ENCODE data around the gene CCDC178.

CCDC178 gene

DNA sequence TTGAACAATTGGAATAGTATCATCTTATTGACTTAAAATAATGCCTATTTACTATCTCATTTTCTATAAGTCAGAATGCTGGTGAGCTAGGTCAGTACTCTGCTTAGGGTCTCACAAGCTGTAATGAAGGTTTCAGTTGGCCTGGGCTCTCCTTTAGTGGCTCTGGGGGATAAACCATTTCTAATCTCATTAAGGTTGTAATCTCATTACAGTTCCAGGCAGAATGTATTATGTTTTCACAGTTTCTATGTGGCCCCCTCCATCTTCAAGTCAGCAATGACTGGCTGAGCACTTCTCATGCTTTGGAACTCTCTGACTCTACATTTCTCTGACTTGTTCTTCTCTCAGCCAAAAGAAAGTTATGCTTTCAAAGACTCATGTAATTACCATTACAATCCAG, 163.1 kb downstream of the CCDC178 start:
- no peak for DNase-seq (ENCODE audit: low read depth in 1 of 2, low spot score in 1 of 2)
- TF ChIP-seq, protein P1, sequence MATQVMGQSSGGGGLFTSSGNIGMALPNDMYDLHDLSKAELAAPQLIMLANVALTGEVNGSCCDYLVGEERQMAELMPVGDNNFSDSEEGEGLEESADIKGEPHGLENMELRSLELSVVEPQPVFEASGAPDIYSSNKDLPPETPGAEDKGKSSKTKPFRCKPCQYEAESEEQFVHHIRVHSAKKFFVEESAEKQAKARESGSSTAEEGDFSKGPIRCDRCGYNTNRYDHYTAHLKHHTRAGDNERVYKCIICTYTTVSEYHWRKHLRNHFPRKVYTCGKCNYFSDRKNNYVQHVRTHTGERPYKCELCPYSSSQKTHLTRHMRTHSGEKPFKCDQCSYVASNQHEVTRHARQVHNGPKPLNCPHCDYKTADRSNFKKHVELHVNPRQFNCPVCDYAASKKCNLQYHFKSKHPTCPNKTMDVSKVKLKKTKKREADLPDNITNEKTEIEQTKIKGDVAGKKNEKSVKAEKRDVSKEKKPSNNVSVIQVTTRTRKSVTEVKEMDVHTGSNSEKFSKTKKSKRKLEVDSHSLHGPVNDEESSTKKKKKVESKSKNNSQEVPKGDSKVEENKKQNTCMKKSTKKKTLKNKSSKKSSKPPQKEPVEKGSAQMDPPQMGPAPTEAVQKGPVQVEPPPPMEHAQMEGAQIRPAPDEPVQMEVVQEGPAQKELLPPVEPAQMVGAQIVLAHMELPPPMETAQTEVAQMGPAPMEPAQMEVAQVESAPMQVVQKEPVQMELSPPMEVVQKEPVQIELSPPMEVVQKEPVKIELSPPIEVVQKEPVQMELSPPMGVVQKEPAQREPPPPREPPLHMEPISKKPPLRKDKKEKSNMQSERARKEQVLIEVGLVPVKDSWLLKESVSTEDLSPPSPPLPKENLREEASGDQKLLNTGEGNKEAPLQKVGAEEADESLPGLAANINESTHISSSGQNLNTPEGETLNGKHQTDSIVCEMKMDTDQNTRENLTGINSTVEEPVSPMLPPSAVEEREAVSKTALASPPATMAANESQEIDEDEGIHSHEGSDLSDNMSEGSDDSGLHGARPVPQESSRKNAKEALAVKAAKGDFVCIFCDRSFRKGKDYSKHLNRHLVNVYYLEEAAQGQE (IDR thresholded peaks at IDR 0.05; ENCODE audit: insufficient replicate concordance, low read depth) = no peak
- TF ChIP-seq GABPA (IDR thresholded peaks at IDR 0.05; ENCODE audit: low read depth) (no peak), SPI1 (IDR thresholded peaks at IDR 0.05; ENCODE audit: borderline replicate concordance, low read depth) (no peak), POLR2AphosphoS5 (IDR thresholded peaks at IDR 0.05; ENCODE audit: low read depth) (no peak)
- TF ChIP-seq, protein P2, sequence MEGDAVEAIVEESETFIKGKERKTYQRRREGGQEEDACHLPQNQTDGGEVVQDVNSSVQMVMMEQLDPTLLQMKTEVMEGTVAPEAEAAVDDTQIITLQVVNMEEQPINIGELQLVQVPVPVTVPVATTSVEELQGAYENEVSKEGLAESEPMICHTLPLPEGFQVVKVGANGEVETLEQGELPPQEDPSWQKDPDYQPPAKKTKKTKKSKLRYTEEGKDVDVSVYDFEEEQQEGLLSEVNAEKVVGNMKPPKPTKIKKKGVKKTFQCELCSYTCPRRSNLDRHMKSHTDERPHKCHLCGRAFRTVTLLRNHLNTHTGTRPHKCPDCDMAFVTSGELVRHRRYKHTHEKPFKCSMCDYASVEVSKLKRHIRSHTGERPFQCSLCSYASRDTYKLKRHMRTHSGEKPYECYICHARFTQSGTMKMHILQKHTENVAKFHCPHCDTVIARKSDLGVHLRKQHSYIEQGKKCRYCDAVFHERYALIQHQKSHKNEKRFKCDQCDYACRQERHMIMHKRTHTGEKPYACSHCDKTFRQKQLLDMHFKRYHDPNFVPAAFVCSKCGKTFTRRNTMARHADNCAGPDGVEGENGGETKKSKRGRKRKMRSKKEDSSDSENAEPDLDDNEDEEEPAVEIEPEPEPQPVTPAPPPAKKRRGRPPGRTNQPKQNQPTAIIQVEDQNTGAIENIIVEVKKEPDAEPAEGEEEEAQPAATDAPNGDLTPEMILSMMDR (IDR thresholded peaks at IDR 0.05; ENCODE audit: insufficient read depth, low read length) = no peak
- H3K4me3 ChIP-seq (replicated peaks; ENCODE audit: insufficient read depth, low read length) = no peak overlapping the region
- no peaks in the 10 kb centered on the region for H3K27me3 ChIP-seq (ENCODE audit: insufficient read depth, poor library complexity, severe bottlenecking)
- no peak overlapping the region for H3K27ac ChIP-seq (replicated peaks)

DNA sequence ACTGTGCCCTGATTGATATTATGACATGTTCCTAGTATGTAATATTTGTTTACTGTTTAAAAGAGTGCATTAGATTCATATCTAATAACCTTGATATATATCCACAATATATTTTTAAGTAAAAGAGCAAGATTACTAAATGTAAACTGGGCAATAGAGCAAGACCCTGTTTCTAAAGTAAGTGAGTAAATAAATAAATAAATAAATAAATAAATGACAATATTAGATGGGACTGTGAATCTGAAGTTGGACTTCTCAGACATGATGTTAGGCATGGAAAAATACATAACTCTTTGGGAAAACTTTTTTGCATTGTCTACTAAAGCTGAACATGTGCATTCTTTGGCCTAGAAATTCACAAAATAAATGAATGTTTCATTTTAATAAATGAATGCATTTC, 164.7 kb downstream of the CCDC178 start:
- no peak overlapping the region for H3K27ac ChIP-seq (replicated peaks)
- no peak overlapping the region for H3K4me3 ChIP-seq (replicated peaks; ENCODE audit: insufficient read depth, low read length)
- DNase-seq (ENCODE audit: low read depth in 1 of 2, low spot score in 1 of 2) = no peak
- no peak for TF ChIP-seq SPI1 (IDR thresholded peaks at IDR 0.05; ENCODE audit: borderline replicate concordance, low read depth)
- H3K27me3 ChIP-seq (ENCODE audit: insufficient read depth, poor library complexity, severe bottlenecking) = no peaks in the 10 kb centered on the region

DNA sequence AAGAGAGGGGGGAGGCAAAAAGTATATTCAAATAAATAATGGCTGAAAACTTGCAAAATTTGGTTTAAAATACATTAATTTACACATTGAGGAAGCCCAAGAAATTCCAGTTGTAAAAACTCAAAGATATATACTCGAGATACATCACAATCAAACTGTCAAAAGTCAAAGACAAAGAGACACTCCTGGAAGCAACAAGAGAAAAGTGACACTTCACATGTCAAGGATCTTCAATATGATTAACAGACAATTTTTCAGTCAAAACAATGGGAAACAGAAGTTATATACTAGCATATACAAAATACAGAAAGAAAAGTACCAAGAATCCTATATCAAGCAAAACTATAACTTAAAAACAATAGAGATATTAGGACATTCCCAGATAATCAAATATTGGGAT, 170.2 kb downstream of the CCDC178 start:
- DNase-seq (ENCODE audit: low read depth in 1 of 2, low spot score in 1 of 2) = no peak
- Histone ChIP-seq H3K27ac (replicated peaks) (no peak overlapping the region), H3K4me3 (replicated peaks; ENCODE audit: insufficient read depth, low read length) (no peak overlapping the region), H3K27me3 (ENCODE audit: insufficient read depth, poor library complexity, severe bottlenecking) (no peaks in the 10 kb centered on the region)
- TF ChIP-seq SPI1 (IDR thresholded peaks at IDR 0.05; ENCODE audit: borderline replicate concordance, low read depth) = no peak
- no peak for TF ChIP-seq POLR2AphosphoS5 (IDR thresholded peaks at IDR 0.05; ENCODE audit: low read depth)
- TF ChIP-seq, protein P2 (IDR thresholded peaks at IDR 0.05; ENCODE audit: insufficient read depth, low read length) = no peak
- TF ChIP-seq GABPA (IDR thresholded peaks at IDR 0.05; ENCODE audit: low read depth) = no peak
- TF ChIP-seq, protein P1 (IDR thresholded peaks at IDR 0.05; ENCODE audit: insufficient replicate concordance, low read depth) = no peak

DNA sequence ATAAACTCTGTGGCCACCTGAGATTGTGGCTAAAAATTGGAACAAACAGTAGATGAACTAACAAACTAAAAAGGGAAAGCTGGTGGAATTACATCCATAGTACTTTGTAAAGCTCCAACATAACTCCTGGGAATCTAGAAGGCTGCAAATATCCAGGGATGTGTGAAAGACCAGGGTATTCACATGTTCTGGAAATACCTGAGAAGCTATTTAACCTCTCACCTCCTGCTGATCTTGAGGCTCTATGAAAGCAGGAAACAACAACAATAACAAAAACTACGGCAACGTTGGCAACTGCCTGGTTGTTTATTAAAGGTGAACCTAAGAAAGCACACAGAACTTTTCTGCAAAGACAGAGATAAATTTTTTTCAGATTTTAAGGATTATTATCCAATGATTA, 171.3 kb downstream of the CCDC178 start:
- no peak for TF ChIP-seq GABPA (IDR thresholded peaks at IDR 0.05; ENCODE audit: low read depth)
- no peak for TF ChIP-seq POLR2AphosphoS5 (IDR thresholded peaks at IDR 0.05; ENCODE audit: low read depth)
- no peak for DNase-seq (ENCODE audit: low read depth in 1 of 2, low spot score in 1 of 2)
- Histone ChIP-seq H3K27me3 (ENCODE audit: insufficient read depth, poor library complexity, severe bottlenecking) (no peaks in the 10 kb centered on the region), H3K27ac (replicated peaks) (no peak overlapping the region), H3K4me3 (replicated peaks; ENCODE audit: insufficient read depth, low read length) (no peak overlapping the region)

DNA sequence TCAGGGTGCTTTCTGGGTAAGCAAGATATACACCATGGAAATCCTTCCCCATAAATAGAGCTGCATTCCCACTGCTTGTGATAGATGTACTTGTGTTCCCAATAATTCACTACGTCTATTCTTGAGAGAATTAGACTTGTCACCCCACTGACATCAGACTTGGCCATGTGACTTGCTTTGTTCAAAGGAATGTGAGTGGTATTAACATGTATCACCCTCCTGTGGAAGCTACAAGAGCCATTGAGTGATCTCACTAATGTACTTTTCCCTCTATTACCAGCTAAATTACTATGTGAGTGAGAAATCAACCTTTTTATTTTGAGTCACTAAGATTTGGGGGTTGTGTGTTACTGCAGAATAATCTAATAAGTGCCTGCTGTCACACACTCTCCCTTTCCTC, 176.0 kb downstream of the CCDC178 start:
- Histone ChIP-seq H3K4me3 (replicated peaks; ENCODE audit: insufficient read depth, low read length) (no peak overlapping the region), H3K27me3 (ENCODE audit: insufficient read depth, poor library complexity, severe bottlenecking) (no peaks in the 10 kb centered on the region), H3K27ac (replicated peaks) (no peak overlapping the region)
- no peak for TF ChIP-seq SPI1 (IDR thresholded peaks at IDR 0.05; ENCODE audit: borderline replicate concordance, low read depth)
- no peak for TF ChIP-seq POLR2AphosphoS5 (IDR thresholded peaks at IDR 0.05; ENCODE audit: low read depth)
- no peak for TF ChIP-seq GABPA (IDR thresholded peaks at IDR 0.05; ENCODE audit: low read depth)
- TF ChIP-seq, protein P1 (IDR thresholded peaks at IDR 0.05; ENCODE audit: insufficient replicate concordance, low read depth) = no peak
- TF ChIP-seq, protein P2 (IDR thresholded peaks at IDR 0.05; ENCODE audit: insufficient read depth, low read length) = no peak
- no peak for DNase-seq (ENCODE audit: low read depth in 1 of 2, low spot score in 1 of 2)

All from HL-60 (cell line).